SHP77 treated with DMSO at 0.1 percent for 48 hours (cell line): ENCODE results near the gene KCNA3.

ENCODE experiments used
- DNase-seq: peaks from one replicate; lab custom pipeline; 2025; lab: John Stamatoyannopoulos, UW

KCNA3 gene

DNA sequence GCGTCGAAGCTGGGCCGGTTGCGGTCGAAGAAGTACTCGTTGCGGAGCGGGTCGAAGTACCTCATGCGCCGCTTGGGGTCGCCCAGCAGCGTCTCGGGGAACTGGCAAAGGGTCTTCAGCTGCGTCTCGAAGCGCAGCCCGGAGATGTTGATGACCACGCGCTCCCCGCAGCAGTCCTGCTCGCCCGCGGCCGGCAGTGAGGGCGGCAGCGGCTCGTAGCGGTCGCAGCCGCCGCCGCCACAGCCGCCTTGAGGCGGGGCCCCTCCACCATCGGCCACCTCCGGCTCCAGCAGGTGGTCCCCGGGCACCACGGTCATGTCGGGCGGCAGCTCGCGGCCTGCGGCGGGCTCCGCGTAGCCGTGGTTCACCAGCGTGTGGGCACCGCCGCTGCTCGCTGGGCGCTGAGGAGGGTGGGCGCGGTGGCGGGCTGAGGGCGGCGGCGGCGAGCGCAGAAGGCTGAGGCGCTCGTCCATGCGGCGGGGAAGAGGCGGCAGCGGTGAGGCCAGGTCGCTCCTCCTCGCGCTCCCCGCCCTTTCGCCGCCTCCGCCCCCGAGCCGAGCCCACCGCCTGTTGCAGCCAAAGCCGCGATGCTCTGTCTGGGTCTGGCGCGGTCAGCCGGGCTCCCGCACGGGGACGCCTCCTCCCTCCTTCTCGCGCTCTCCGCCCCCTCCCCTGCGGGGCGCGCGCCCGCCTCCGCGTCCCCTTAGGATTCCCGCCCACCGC lies at the start of gene KCNA3:
KCNA3 (minus strand) TSS at position 604 of the 723 bp plus-strand sequence; CDS start at position 473, 131 bp downstream.
- DNase-seq: no peak

DNA sequence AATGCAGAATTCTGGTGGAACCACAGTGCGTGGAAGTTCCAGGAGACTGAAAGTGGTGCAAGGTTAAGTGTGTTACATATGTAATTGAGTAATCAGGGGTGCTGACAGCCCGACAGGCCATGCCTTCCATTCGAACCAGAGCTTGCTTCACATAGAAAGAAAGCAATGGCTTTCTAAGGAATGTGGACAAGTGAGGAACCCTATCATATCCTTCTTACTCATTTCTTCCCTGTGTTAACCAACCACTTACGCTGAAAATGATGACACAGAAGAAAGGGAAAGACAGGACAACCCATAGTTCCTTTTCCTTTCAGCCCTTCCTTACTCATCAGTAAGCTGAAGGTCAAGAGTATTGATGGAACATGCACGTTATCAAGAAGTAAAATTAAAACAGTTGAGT lies 48.1 kb upstream of the KCNA3 start:
- no peak for DNase-seq

DNA sequence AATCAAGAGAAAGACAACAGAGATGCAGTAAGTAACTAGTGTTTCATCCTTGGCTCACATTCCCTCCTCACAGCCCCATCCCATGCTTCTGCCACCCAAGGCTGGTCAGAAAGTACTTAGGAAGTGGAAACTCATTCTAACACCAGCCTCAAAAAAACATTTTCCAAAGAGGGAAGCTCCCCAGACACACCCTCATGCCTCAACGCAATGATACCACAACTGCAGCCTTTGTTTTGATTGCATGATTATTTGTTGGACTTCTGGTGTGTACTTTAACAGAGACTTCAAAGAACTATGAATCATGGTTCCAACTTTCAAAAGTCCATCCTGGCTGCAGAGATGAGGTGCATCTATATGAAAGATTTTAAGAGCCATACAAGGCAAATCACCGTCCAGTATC lies 45.2 kb upstream of the KCNA3 start:
- DNase-seq: no peak

DNA sequence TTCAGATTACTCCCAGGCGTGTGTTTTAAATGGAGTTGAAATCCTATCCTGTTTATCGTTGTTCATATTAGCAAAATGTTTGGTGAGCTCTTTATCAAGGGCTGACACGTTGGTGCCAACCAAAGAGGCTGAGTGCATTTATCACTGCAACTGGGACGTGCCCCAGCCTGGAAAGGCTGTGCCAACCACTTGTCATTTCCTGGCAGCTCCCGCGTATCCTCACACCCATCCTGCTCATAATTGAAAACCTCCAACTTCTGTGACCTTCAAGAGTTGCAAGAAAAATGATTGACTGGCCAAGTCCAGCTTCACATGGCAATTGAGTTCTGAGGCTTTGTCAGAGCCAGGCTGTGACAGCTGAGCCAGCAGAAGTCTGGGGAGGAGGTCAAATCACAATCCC lies 43.7 kb upstream of the KCNA3 start:
- DNase-seq: no peak

DNA sequence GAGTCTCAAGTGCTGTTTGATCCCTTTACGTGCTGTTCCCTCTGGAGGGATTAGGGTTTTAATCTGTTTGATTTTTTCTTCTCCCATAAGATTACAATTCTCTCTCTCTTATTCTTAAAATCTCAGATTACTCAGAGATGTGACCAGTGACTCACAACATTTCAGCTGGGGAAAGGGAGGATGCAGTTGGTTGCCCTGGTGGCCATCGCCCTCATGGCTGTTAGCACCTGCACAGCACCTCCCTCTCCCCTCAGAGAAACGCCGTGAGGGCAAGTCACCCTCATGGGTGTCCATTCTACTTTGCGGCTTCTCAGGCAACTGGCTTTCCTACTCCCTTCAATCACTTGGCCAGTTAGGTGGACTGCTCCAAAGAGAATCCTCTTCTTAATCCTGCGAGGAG lies 42.4 kb upstream of the KCNA3 start:
- no peak for DNase-seq

DNA sequence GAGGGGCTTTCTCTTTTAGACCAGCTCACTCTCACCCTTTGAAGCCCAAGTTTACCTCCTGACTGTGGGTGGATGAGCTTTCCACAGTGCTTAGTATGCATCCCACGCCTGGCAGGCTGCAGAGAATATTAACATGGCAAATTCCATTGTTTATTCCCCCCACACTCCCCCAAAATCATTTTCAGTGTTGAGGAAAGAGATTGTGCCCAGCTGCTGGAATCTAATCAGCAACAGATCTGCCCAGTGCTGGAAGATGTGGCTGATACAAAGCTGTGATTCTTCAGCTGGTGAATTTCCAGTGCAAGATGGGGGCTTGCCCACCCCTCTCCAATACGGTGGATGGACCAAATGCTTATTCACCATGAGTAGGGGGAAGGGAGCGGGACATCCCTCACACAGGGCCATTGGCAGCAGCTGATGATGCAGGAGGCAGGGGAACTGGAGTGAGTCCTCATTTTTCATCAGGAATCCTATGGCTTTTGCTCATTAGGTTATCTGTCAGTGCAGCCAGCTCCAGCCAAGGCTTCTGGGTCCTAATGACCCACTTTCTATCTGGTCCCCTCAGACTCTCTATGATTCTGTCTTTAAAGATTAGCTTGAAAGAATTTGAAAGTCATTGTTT lies 39.7 kb upstream of the KCNA3 start:
- DNase-seq: no peak

DNA sequence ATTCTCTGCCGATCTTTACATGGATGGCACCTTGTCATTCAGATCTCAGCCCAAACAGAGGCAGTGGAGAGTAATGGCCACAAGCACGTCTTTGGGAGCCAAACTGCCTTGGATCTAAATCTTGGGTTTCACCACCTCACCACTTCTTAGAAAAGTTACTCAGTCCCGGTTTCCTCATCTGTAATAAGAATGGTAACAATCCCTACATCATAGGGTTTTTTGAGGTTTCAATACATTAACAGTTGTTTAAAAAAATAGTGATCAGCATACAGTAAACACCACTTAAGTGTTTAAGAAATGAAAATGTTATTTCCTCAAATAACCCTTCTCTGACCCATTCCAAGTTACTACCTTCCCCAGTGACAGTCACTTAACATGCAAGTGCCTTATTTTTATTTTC lies 38.5 kb upstream of the KCNA3 start:
- no peak for DNase-seq

DNA sequence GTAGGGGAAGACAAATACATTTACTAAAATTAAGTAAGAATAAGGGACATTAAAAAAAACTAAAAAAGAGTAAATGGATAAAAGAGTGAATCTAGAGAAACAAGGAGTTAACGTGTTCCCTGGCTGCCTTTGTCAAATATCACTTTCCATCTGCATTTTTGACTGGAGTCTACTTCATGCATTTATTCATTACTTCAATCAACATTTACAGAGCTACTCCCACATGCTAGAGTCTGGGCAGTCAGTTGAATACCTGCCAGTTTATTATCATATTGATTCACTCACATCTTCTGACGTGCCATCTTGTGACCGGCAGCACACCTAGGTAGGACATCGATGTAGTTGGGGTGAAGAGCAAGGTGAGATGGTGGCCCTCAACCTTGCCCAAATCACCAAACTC lies 35.6 kb upstream of the KCNA3 start:
- no peak for DNase-seq

DNA sequence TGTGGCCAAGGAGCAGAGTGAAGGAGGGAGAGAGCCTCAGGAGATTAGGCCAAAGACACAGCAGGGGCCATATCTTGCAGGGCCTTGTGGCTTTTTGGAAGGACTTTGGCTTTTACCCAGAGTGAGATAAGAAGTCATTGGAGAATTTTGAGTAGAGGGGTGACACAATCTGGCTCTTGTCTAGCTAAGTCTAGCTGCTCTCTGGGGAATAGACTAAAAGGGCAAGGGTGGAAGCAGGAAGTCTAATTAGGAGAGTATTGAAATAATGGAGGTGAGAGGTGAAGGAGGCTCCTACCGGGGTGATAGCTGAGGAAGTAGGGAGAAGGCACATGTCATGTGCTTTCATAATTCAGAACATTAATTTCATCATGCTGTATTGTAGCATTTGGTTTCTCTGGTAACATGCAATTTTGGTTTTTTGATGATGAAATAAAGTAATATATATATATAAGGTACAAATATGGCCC lies 34.3 kb upstream of the KCNA3 start:
- DNase-seq: no peak

DNA sequence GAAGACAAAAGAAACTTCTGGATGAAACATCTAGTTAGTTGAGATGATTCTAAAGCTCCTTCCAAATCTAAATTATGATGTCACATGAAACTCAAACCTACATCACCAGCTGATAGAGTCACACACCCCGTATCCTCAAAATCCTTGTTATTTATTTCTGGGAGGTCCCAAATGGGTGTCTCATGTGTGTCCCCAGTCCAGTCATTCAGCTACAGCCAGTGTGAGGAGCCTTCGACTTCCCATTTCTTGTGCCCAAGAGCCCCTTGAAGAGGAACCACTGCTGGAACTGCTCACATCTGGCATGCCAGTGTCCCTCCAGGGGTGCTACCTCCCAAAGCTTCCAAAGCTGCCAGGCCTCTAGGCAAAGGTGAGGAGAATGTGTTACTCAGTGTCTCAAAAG lies 32.5 kb upstream of the KCNA3 start:
- DNase-seq: no peak

DNA sequence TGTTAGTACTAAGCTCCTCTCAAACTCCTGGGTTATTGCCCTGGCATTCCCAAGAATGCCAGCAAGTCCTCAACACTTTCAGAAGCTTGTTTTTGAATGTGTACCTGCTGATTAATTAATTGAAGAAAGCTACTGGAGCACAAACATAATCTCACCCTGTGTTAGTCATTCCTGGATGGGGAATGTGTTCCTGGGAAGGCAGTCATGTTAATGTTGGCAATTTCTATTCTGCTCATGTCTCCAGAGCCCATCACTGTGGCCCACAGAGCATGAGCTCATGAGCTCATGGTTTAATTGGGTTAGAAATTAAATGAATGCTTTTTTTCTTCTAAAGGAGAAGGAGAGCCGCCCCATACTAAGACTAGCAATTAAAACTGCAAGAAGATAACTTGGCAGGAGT lies 31.9 kb upstream of the KCNA3 start:
- DNase-seq: no peak

DNA sequence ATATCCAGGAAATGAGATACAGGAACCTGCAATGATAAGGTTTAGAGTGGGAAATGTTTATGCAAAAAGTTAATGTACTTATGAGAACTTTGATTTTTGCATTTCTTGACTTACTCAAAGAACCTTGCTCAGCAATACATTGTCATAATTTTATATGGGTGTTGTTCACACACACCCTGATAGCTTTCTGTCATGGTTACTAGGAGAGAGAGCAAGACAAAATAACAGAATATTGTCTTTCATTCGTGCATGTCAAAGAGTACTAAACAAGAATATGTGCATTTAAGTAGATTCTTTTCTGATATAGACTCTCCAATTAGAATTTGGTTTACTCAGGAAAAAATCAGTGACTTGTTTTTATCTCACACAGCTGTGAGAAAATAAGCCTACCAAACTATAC lies 27.5 kb upstream of the KCNA3 start:
- DNase-seq: no peak

DNA sequence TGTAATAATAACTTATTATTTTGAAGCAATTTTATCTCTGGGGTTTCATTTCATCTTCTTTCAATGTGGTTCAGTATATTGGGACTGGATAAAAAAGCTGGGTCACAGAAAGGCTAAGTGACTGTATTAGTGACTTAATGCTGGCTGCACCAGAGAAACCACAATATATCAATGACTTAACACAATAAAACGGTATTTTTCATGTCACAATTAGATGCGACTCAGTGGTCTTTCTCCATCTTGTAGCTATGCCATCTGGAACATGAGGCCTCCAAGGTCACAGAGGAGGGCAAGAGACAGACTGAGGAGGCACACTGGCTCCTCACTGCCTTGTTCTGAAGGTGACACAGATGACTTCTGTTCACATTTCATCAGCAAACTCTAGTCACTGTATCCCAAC lies 26.0 kb upstream of the KCNA3 start:
- DNase-seq: no peak

DNA sequence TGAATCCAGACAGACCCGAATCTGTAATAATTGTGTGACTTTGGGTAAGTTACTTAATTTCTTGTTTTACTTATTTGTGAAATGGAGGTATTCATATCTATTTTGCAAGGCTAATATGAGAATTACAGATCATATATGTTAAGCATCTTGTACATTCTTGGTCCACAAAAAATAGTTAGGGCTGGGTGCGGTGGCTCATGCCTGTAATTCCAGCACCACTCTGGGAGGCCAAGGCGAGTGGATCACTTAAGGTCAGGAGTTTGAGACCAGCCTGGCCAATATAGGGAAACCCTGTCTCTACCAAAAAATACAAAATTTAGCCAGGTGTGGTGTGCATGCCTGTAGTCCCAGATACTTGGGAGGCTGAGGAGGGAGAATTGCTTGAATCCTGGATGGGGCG lies 22.9 kb upstream of the KCNA3 start:
- no peak for DNase-seq

DNA sequence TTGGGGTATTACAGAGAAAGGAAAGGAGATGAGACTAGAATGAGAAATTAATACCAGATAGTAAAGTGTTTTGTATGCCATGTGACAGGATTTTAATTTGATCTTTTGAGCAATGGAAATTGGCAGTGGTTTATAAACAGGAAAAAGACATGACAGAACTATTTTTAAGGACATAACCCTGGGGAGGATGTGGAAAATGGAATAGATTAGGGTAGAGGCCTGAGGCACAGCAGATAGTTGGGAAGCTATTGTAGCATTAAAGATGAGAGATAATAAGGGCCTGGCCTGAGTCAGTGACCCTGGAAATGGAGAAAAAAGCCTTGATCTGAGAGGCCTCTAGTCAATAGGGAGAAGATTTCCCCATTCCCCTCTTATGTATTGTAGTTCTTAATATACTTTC lies 22.1 kb upstream of the KCNA3 start:
- DNase-seq: no peak

DNA sequence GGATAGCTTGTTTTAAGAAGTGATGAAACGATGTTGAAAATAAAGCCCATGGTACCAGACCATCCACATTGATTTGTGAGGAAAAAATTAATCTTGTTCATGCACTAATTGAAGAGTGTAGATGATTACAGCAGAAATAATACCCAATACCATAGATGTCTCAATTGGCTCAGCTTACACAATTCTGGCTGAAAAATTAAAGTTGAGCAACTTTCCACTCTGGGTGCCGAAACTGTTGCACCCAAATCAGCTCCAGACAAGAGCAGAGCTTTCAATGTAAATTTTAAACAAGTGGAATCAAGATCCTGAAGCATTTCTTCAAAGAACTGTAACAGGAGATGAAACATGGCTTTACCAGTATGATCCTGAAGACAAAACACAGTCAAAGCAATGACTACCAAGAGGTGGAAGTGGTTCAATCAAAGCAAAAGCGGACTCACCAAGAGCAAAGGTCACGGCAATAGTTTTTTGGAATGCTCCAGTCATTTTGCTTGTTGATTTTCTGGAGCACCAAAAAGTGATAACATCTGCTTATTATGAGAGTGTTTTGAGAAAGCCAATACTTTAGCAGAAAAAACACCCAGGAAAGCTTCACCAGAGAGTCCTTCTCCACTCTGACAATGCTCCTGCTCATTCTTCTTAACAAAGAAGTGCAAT lies 16.1 kb upstream of the KCNA3 start:
- DNase-seq: no peak

DNA sequence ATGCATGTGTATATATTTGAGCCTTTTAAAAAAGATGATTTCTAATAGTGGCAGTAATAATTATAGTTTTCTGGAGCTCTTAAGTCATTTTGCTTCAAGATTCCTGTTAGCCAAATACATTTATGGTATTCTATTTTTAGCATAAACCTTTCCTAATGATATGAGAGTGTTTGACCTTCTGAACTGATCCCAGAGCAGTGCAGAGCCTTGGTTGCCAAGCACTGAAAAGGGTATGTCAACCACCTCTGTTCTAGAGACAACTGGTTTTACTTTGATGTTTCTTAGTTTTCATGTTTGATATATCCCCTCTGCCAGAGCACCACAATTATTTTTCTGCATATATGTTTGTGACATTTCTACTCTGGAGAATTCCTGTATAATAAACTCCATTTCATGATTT lies 15.1 kb upstream of the KCNA3 start:
- no peak for DNase-seq

DNA sequence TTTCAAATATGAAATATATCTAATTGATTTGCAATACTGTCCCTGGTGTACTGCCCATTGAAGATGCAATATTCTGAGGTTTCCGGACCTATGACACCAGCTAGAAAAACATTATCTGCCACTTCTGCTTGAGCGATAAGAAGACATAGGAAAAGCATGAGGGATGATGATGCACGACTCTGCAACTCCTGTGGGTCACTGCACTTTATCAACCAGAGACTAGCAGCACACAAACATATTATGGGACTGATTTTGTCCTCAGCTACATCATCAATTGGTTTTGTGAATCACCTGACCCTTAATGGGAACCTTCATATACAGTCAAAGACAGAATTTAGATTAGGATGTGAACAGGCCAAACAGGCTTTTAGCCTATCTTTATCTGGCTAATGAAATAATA lies 13.8 kb upstream of the KCNA3 start:
- DNase-seq: no peak

DNA sequence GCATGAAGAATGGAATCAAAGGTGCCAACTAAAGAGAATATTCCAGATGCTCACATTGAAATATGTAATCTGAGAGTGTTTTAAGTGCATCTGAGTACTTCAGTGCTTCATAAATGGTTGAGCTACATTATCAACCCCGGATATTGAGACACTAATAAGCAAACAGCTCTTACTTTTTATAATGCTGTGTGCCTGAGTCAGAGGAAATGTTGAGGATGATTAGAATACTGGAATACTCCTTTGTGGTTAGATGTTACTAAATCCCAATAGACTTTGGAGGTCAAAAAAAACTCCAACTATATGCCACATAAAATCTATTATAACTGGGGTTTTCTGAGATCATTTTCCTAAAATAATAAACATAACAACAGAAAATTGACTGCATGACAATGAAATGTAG lies 12.5 kb upstream of the KCNA3 start:
- no peak for DNase-seq

DNA sequence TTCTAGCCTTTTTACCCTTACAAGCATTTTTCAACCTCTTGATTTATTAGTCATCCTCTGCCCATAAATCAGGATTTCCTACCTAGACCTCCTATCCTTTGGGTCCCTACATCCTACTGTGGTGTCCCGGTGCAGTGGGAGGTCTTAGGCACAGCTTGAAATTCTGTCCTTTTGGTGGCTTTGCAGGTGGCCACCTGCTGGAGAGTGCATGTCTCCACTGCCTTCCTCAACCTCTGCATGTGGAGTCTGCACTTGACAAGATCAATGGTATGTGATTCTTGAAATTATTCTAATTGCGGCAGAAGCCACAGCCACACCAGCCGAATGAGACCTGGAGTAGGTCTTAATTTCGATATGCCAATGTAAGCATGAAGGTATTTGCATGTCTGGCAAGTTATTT lies 11.4 kb upstream of the KCNA3 start:
- no peak for DNase-seq

DNA sequence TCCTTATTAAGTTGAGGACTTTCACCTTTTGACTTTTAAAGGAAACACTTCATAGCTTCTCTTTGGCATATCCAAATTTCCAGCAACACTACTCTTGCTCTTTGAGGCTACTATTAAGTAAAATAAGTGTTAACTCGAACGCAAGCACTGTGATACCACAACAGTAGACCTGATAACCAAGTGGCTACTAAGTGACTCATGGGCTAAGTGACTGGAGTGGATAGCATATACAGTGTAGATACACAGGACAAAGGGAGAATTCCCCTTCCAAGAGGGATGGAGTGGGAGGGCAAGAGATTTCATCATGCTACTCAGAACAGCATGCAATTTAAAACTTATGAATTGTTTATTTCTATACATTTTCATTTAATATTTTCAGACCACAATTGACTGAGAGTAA lies 9.8 kb upstream of the KCNA3 start:
- no peak for DNase-seq

DNA sequence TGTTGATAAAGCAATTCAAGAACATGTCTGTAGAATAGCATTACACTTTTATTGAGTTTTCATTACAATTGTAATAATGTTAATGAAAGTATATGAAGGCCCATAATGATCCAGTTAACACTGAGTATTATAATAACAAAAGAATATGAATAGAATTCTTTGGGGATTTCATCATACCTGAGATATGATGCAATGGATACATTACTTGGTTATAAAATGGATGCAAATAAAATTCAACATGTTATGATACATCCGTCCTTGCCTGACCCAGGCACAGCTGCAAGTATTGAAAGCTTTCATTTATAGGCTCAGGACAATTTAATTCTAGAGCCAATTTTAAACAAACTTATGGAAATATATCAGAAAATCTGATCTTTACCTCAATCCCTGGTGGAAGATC lies 8.2 kb upstream of the KCNA3 start:
- no peak for DNase-seq

DNA sequence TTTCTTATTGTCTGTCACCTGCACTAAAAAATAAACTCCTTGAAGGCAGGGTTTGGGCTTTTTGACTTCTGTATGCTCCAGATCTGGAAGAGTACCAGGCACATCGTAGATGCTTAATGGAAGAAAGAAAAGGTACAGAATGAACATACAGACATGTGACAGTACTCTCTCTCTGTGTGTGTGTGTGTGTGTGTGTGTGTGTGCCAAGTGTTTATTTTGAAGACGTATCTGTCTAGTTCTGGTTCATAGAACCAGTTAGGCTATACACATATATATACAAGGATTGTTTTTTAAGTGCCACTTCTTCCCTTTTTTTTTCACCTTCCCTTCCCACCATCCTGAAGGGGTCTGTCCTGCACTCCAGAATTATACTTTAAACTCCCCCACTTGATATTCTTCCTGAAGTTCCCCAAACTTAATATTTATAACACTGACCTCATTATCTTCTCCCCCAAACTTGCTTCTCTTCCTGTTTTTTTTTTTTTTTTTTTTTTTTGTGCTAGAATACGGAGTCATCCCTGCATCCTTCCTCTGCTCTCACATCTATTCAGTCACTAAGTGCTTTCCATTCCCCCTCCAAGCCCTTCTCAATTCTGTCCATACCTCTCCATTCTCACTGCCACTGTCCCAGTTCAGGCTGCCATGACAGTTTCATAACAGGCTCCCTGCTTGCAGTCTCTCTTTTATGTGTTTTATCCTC lies 5.4 kb upstream of the KCNA3 start:
- no peak for DNase-seq
